Spleen (tissue), 7 donors: ENCODE measurements around the gene RBPMS2.

Experiments
- POLR2A ChIP-seq, 3 donors: fragments of 450-650 bp; IDR thresholded peaks; one replicate each; pipeline ENCODE4 v1.5.1; 2017; ENCODE audit warnings: antibody characterized with exemption in 3 of 3, mild to moderate bottlenecking in 1 of 3
- POLR2AphosphoS5 ChIP-seq, 3 donors: sonication (generic); formaldehyde crosslinking; IDR thresholded peaks; one replicate each; pipeline ENCODE4 v1.5.1; 2017; ENCODE audit warnings: antibody characterized with exemption in 3 of 3
- TF ChIP-seq, protein P1 (sequence below), 11 experiments: fragments of 200-600 bp in 7 of 11; fragments of 450-650 bp in 4 of 11; sonication (generic) in 4 of 11; IDR thresholded peaks in 8 of 11; conservative IDR thresholded peaks in 3 of 11; 1 replicate in 7 of 11; 2 replicates in 4 of 11; pipeline versions ENCODE4 v1.4.0 to v1.8.0; 2016 to 2021; ENCODE audit warnings: antibody characterized with exemption in 11 of 11, inconsistent platforms in 4 of 11, mild to moderate bottlenecking in 1 of 11
- donor health status: DM: no; HTN: no; CAD: no; lungs with moderate emphysema.
- donor health status: DM: no; HTN: no; CAD: no.
- donor health status: DM: no; HTN: no; CAD: no.

DNA sequence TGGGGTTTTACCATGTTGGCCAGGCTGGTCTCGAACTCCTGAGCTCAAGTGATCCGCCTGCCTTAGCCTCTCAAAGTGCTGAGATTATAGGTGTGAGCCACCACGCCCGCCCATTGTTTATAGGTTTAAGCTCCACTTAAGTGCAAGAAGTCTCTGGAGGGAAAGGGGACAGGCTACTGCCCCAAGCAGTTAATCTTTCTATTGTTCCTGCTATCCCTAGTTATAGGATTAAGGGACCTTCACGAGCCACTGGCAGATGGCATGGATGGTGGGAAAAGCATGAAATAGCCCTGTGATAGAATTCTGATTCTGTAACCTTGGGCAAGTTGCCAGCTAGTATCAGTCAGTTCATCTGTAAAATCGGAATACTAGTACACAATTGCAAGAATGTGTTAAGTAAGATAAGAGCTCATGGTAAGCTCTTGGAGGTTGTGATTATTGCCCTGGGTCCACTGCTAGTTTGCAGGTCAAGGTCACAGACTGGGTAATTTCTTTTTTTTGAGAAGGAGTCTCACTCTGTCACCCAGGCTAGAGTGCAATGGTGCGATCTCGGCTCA lies 5.3 kb upstream of the RBPMS2 start:
- TF ChIP-seq, protein P1, sequence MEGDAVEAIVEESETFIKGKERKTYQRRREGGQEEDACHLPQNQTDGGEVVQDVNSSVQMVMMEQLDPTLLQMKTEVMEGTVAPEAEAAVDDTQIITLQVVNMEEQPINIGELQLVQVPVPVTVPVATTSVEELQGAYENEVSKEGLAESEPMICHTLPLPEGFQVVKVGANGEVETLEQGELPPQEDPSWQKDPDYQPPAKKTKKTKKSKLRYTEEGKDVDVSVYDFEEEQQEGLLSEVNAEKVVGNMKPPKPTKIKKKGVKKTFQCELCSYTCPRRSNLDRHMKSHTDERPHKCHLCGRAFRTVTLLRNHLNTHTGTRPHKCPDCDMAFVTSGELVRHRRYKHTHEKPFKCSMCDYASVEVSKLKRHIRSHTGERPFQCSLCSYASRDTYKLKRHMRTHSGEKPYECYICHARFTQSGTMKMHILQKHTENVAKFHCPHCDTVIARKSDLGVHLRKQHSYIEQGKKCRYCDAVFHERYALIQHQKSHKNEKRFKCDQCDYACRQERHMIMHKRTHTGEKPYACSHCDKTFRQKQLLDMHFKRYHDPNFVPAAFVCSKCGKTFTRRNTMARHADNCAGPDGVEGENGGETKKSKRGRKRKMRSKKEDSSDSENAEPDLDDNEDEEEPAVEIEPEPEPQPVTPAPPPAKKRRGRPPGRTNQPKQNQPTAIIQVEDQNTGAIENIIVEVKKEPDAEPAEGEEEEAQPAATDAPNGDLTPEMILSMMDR (IDR thresholded peaks at IDR 0.05 in 8 of 11, conservative IDR thresholded peaks at IDR 0.05 in 3 of 11) = no peak
- no peak for TF ChIP-seq POLR2A (IDR thresholded peaks at IDR 0.05)
- no peak for TF ChIP-seq POLR2AphosphoS5 (IDR thresholded peaks at IDR 0.05)
